Measurements from ENCODE around the gene TMEM144. TPM values are rescaled to one million over a fixed set of nuclear protein-coding genes. Genes with fewer than 3 reads are reported as not detected.

TMEM144 gene
- total RNA-seq, 1 experiment from 2014 or later = 5.4 TPM

DNA sequence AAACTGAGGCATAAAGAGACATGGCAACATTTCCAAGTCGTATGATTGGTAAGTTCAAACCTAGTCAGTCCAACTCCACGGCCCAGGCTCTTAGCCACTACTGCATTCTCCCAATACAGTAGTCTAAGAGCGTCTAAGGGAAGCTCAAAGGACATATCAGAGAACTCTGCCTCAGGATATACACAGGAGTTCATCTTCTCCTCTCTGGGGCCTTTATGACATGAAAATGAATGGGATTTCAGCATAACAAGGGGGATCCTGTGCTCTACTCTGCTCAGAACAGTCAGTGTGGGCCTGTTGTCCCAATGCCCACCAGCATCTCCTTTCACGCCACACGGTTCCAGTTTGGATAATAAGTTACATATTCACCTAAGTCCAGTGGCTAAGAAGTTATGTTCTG is 41.7 kb upstream of the TMEM144 start:
- TF ChIP-seq EZH2phosphoT487 (IDR thresholded peaks at IDR 0.05; ENCODE audit: borderline replicate concordance, low read length) = no peak
- TF ChIP-seq, protein P1, sequence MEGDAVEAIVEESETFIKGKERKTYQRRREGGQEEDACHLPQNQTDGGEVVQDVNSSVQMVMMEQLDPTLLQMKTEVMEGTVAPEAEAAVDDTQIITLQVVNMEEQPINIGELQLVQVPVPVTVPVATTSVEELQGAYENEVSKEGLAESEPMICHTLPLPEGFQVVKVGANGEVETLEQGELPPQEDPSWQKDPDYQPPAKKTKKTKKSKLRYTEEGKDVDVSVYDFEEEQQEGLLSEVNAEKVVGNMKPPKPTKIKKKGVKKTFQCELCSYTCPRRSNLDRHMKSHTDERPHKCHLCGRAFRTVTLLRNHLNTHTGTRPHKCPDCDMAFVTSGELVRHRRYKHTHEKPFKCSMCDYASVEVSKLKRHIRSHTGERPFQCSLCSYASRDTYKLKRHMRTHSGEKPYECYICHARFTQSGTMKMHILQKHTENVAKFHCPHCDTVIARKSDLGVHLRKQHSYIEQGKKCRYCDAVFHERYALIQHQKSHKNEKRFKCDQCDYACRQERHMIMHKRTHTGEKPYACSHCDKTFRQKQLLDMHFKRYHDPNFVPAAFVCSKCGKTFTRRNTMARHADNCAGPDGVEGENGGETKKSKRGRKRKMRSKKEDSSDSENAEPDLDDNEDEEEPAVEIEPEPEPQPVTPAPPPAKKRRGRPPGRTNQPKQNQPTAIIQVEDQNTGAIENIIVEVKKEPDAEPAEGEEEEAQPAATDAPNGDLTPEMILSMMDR (conservative IDR thresholded peaks at IDR 0.05; ENCODE audit: low read depth, low read length) = no peak
- ATAC-seq (no peak), DNase-seq (no peak)
- Histone ChIP-seq H3K4me2 (ENCODE audit: low read length) (no peak overlapping the region), H3K79me2 (ENCODE audit: low read length) (no peaks in the 10 kb centered on the region), H4K20me1 (ENCODE audit: low read length) (no peaks in the 10 kb centered on the region), H3K9me3 (ENCODE audit: low read length) (no peaks in the 10 kb centered on the region), H3K9ac (ENCODE audit: low read length) (no peak overlapping the region), H3K4me1 (ENCODE audit: insufficient read depth, low read length) (peaks cover 20% of the 10 kb centered on the region), H2AFZ (ENCODE audit: low read length) (no peak overlapping the region), H3K27me3 (ENCODE audit: low read length) (no peaks in the 10 kb centered on the region), H3F3A (ENCODE audit: low read length, unreplicated experiment) (no peaks in the 10 kb centered on the region), H3K27ac (ENCODE audit: low read length) (no peak overlapping the region), H3K9me2 (replicated peaks; ENCODE audit: low read length) (no peaks in the 10 kb centered on the region), H3K4me3 (ENCODE audit: low read length) (no peak overlapping the region), H3K36me3 (ENCODE audit: low read depth, low read length) (no peaks in the 10 kb centered on the region)
- intact Hi-C loops (cut with micrococcal nuclease) = no loop called here
- no TSS peak for BruUV-seq (replicated peaks)
- ChIA-PET POLR2A (ENCODE audit: unreplicated experiment) (no interaction called here), CTCF (no interaction called here)

DNA sequence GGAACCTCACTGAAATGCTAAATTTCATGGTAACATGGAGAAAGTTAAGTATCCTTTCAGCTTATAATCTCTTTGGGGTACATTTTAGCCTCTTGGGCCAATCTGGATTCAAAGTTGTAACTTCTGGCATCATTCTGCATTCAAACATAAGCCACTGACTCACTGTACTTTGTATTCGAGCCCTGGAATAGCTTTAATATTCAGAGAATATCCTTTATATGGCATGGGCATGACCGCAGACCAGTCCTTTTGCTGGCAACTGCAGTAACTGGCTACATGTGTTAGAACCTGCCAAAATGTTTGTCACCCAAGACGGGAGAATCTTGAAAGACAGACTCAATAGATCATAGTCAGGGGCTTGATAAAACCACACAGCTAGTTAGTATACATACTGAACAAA is 40.8 kb upstream of the TMEM144 start:
- intact Hi-C loops (cut with micrococcal nuclease) = no loop called here
- H4K20me1 ChIP-seq (ENCODE audit: low read length) = no peaks in the 10 kb centered on the region
- H3K9me2 ChIP-seq (replicated peaks; ENCODE audit: low read length) = no peaks in the 10 kb centered on the region
- H2AFZ ChIP-seq (ENCODE audit: low read length) = no peak overlapping the region
- no peak overlapping the region for H3K27ac ChIP-seq (ENCODE audit: low read length)
- no peaks in the 10 kb centered on the region for H3K79me2 ChIP-seq (ENCODE audit: low read length)
- H3K27me3 ChIP-seq (ENCODE audit: low read length) = no peaks in the 10 kb centered on the region
- no peak for ATAC-seq
- no peak for DNase-seq
- H3K4me1 ChIP-seq (ENCODE audit: insufficient read depth, low read length) = peaks cover 19% of the 10 kb centered on the region
- TF ChIP-seq EZH2phosphoT487 (IDR thresholded peaks at IDR 0.05; ENCODE audit: borderline replicate concordance, low read length) = no peak
- TF ChIP-seq, protein P1 (conservative IDR thresholded peaks at IDR 0.05; ENCODE audit: low read depth, low read length) = no peak
- TF ChIP-seq EZH2 (IDR thresholded peaks at IDR 0.05; ENCODE audit: low read length, unreplicated experiment) = no peak
- no peak overlapping the region; the same call in 1 of the 2 replicates for H3K4me3 ChIP-seq (ENCODE audit: low read length)
- POLR2A ChIA-PET (ENCODE audit: unreplicated experiment) = no interaction called here
- no peaks in the 10 kb centered on the region for H3F3A ChIP-seq (ENCODE audit: low read length, unreplicated experiment)
- no peaks in the 10 kb centered on the region for H3K36me3 ChIP-seq (ENCODE audit: low read depth, low read length)
- H3K9ac ChIP-seq (ENCODE audit: low read length) = no peak overlapping the region
- CTCF ChIA-PET = interaction anchor here (1.8 kb wide), 1 partner anchor 75 kb away, joined by 6 read pairs; no protein-coding TSS in a partner anchor
- BruUV-seq (replicated peaks) = no TSS peak
- no peaks in the 10 kb centered on the region for H3K9me3 ChIP-seq (ENCODE audit: low read length)
- no peak overlapping the region for H3K4me2 ChIP-seq (ENCODE audit: low read length)

DNA sequence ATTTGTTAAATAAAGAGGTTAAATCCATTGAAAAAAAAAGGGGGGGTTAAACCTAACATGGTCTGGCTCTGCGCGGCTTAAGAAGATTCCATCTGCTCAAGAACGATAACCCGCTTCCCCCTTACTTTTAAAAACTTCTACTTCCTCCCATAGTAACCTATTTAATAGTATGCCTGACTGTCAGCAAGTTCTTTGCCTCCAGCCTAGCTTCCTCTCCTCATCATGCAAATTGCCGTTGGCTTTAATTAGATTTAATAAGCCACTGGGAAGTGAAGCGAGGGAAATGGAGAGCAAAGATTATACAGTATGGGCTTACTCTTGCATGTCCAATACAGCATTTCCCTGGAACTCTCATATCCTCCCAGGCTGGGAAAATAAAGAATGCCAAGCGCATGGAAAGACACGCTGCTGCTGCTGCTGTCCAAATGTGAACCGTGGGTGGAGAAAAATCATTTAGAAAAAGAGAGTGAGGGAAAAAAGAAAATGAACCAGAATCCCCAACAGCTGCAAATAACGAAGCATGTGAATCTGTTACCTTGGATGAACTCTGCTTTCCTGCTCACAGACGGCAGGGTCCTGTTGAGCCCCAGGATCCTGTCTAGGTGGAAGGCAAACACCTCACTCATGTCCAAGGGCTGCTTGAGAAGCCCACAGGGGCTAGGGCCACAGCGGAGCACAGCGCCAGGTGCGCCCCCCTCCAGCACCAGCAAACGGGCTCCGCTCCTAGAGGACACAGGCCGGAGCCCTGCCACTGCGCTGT is 40.2 kb upstream of the TMEM144 start:
- no peaks in the 10 kb centered on the region for H3K36me3 ChIP-seq (ENCODE audit: low read depth, low read length)
- no peaks in the 10 kb centered on the region for H3K9me3 ChIP-seq (ENCODE audit: low read length)
- H3K4me2 ChIP-seq (ENCODE audit: low read length) = peak overlapping the region; percentile 87
- TF ChIP-seq, protein P1 (conservative IDR thresholded peaks at IDR 0.05; ENCODE audit: low read depth, low read length) = no peak
- TF ChIP-seq EZH2phosphoT487 (IDR thresholded peaks at IDR 0.05; ENCODE audit: borderline replicate concordance, low read length) (no peak), EZH2 (IDR thresholded peaks at IDR 0.05; ENCODE audit: low read length, unreplicated experiment) (no peak)
- no peaks in the 10 kb centered on the region for H3K9me2 ChIP-seq (replicated peaks; ENCODE audit: low read length)
- peak overlapping the region; percentile 66 for H3K4me3 ChIP-seq (ENCODE audit: low read length)
- BruUV-seq (replicated peaks) = no TSS peak
- peaks cover 15% of the 10 kb centered on the region; the same call in 1 of the 2 replicates for H3K4me1 ChIP-seq (ENCODE audit: insufficient read depth, low read length)
- ChIA-PET CTCF (interaction anchor here (1.8 kb wide), 1 partner anchor 75 kb away, joined by 6 read pairs; no protein-coding TSS in a partner anchor), POLR2A (ENCODE audit: unreplicated experiment) (no interaction called here)
- no peaks in the 10 kb centered on the region for H3K79me2 ChIP-seq (ENCODE audit: low read length)
- H3K27me3 ChIP-seq (ENCODE audit: low read length) = no peaks in the 10 kb centered on the region
- no peak overlapping the region for H3K27ac ChIP-seq (ENCODE audit: low read length)
- DNase-seq = no peak
- H4K20me1 ChIP-seq (ENCODE audit: low read length) = no peaks in the 10 kb centered on the region
- H2AFZ ChIP-seq (ENCODE audit: low read length) = peak overlapping the region; percentile 90
- ATAC-seq = peak; percentile 62
- no peaks in the 10 kb centered on the region for H3F3A ChIP-seq (ENCODE audit: low read length, unreplicated experiment)
- intact Hi-C loops (cut with micrococcal nuclease) = loop anchor here (10.0 kb wide), 1 partner anchor 955 kb away; no protein-coding TSS in a partner anchor
- no peak overlapping the region for H3K9ac ChIP-seq (ENCODE audit: low read length)

Data from PC-3 (cell line).